GM18507 (cell line): ENCODE measurements around the gene MAST2.
"Not testable (repeated sequence)": the region's sequence is repeated elsewhere in the genome, so short reads cannot be mapped to it uniquely, and the experiment has no call there.

Experiments used
- DNase-seq: peaks from one replicate; pipeline ENCODE4 v3.0.0; 2011; ENCODE audit warnings: low read depth; ENCODE audit not compliant: insufficient read length; ENCODE audit errors: extremely low spot score
- FAIRE-seq: peaks from 2 replicates; lab custom pipeline; 2011; peaks lifted over from hg19 to GRCh38; lab: Jason Lieb, UNC

The MAST2 gene

DNA sequence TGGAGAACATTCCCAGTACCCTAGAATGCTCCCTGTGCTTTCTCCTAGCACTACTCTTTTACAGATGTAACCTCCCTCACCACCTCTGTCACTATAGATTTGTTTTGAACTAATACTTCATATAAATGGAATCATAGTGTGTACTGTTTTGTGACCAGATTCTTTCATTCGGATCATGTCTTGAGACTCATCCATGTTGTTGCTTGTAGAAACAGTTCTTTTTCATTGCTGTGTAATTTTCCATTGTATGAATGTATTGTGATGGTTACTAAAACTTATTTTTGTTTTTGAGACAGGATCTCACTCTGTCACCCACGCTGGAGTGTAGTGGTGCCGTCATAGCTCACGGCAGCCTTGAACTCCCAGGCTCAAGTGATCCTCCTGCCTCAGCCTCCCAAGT is 2.7 kb downstream of the MAST2 start:
- FAIRE-seq, result no peak
- no peak for DNase-seq

DNA sequence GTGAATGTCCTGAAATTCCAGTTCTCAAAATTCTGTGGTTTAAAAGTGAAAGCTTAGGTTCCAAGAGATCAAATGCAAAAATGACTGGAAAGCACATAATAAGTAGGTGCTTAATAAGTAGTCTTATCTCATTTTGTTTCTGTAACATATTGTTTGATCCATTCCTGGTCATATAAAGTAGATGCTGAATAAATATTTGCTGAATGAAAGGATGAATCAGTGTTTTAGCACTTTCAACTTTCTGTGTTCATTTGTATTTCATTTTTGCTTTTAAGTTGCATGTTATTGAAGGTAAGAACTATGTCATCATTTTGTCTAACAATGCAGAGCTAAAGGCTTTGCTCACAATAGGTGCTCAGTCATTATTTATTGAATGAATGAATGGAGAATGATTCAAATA is 6.3 kb downstream of the MAST2 start:
- DNase-seq (no peak), FAIRE-seq (no peak)

DNA sequence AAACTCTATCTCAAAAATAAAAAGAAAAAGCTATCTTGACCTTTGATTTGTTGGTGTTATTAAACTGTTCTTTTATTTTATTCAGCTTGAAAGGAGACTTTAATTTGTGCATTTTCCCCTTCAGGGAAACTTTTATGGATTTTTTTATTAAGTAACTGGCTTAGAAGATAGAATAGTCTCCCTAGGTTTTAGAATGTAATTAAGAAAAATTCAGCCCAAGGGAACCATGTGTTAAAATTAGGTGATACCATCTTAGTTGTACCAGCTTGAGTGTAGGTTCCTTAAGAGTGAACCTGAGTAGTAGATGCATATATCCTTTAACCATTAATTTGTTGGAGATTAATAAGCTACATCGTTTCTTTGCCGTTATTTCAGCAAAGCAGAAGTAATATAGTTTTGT is 11.4 kb downstream of the MAST2 start:
- FAIRE-seq, result no peak

DNA sequence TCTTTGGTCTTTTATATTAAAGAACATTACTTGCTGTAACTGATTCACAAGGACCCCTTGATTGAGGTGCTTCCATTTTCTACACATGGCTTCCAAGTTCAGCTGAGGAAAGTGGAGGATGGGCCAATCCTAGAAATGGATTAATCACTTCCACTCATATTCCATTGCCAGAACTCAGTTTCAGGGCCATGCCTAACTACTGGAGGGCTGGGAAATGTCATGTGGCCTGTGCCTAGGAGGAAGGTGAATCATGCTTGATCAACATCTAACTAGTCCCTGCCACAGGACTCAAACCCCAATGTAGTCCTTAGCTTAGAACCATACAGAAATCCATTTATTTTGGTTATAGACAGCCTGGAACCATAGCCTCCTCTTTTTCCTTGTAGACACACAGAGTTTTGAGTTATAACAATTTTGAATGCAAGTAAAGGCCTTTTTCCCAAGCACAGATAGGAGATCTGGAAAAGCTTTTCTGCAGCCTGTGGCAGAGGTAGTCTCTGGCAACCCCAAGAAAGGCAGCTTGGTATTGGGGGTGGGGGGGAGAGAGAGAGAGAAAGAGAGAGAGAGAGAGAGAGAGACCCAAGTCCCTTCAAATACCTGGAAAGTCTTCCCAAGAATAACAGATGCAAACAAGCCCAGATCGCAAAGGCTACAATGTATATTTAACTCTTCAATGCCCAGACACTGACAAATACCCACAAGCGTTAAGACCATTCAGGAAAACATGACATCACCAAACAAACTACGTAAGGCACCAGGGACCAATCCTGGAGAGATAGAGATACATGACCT is 12.5 kb downstream of the MAST2 start:
- no peak for DNase-seq
- no peak for FAIRE-seq

More for the DNA sequence above, 11.4 kb downstream of the MAST2 start:
- no peak for DNase-seq

DNA sequence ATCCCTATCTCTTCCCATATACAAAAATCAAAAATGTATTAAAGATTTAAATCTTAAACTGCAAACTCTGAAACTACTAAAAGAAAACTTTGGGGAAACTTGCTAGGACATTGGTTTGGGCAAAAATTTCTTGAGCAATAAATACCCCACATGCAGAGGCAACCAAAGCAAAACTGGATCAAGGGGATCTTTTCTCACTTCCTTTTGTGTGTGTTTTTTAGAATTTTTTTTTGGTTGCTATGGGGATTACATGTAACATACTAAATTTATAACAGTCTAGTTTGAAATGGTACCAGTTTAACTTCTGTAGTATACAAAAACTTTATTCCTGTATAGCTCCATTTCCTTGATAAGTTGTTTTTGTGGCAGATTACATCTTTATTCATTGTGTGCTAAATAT is 16.8 kb downstream of the MAST2 start:
- DNase-seq (no peak), FAIRE-seq (no peak)

DNA sequence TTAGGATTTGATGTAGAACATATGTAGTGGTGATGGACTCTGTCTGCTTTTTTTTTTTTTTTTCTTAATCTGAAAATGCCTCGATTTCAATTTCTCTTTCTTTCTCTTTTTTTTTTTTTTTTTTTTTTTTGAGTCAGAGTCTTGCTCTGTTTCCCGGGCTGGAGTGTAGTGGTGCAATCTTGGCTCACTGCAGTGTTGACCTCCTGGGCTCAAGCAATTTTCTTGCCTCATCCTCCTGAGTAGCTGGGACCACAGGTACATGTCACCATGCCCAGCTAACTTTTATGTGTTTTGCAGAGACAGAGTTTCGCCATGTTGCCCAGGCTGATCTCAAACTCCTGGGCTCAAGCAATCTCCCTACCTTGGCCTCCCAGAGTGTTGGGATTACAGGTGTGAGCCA is 17.4 kb downstream of the MAST2 start:
- DNase-seq (no peak), FAIRE-seq (no peak)

DNA sequence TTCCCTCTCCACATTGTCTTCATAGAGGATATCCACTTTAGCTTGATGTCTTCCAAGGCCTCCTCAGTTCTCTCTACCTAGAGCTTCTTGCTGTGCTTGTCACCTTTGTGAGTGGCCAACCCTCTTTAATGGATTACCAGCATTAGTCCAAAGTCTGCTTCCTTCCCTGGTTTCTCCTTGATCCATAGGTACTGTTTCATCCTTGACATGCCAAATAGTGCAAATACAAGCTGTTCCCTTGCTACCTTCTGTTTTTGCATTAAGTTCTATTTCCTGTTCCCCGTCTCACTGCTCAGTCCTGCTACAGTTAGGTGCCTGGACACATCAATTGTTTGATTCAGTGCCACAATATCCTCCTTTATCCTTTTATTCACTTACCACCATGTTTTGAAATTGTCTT is 19.2 kb downstream of the MAST2 start:
- FAIRE-seq, result no peak

DNA sequence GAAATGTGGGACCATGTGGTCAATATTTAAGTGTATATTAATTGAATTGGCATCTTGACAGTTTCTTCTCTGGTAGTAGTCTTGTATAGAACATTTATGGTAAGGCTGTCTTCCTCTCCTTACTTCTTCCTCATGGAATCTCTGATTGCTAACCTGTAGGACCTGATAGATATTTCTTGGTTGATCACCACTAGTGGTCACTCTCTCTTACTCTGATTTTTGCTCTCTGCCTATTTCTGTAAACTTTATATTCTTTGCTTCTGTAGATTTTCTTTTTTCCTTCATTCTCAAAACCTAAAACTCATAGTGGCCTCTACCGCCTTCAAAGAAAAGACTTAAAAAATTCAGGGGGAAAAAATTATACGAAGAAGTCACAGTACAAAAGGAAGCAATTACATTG is 21.2 kb downstream of the MAST2 start:
- DNase-seq (no peak), FAIRE-seq (no peak)

More for the DNA sequence above, 19.2 kb downstream of the MAST2 start:
- no peak for DNase-seq

DNA sequence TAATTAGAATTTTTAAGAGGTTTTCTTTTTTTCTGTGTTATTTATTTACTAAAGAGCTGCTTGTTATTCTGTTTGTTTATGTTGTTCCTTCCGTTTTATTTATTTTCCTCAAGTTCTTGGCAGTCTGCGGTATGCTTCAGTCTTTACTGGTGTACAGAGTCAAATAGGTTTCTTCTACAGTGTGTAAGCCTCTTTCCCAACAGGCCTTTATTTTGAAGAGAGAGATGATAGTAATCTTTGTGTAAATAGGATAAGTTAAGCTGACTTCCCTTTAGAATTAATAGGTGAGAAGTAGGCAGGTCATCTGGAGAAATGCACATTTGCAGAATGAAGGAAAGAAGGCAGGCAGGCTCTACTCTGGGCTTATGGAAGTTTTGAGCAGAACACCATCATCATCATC is 23.8 kb downstream of the MAST2 start:
- FAIRE-seq (no peak), DNase-seq (no peak)

DNA sequence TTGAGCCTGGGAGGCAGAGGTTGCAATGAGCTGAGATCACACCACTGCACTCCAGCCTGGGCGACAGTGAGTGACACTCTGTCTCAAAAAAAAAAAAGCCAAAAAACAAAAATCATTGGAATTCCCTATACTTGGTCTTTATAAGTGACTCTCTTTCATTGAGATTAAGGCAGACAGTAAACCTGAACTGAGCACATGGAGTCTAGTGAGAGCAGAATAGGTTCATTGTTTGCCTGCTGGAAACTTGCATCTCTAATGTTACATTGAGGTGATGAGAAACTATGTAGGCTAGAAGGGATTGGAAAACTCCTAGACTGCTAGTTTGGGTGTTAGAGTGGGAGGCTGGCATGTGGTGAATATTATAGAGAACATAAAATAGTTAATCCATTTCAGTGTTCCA is 25.4 kb downstream of the MAST2 start:
- FAIRE-seq, result no peak
- DNase-seq, result no peak

DNA sequence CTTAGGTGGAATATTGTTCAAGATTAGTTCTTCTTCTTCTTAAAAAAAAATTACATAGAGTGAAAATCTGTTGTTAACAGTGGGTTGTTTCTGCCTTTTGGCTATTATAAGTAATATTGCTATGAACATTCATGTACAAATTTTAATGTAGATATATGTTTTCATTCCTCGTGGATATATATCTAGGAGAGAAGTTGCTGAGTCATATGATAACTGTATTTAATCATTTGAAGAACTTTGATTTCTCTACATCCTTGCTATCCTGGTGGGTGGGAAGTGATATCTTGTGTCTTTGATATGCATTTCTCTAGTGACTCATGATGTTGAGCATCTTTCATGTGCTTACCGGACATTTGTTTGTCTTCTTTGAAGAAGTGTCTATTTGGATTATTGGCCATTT is 29.9 kb downstream of the MAST2 start:
- DNase-seq (no peak), FAIRE-seq (no peak)

DNA sequence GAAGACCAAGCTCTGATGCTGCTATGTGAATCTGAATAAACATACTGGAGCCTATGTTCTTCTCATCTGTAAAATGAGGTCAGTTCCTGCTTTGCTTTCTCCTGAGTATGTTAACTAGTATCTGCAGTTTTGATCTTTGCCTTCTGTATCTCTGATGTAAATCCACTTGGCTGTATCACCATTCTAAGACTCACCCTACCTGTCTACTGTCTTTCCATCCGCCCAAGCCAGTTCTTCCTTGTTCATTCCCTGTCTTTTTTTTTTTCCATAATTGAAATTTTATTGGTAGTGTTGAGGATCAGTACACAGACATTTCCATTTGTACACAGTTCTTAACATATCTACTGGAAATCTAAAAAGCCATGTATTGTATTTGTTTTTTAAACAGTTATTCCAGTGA is 31.3 kb downstream of the MAST2 start:
- FAIRE-seq, result no peak
- DNase-seq, result no peak

DNA sequence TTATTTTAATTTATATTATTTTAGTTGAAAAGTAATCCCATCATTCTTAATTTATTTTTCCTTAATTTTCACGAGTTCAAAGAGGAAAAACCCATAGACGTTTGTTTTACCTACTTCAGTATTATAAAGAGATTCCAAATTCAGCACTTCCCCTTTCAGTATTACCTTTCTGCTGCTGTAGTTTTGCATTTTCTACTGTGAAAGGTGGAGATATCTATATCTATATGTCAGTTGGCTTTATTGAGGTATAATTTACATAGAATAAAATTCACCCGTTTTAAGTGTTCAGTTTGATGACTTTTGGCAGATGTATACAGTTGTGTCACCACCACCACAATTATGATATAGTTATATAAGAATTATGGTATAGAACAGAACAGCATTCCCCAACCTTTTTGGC is 33.0 kb downstream of the MAST2 start:
- no peak for FAIRE-seq
- no peak for DNase-seq

DNA sequence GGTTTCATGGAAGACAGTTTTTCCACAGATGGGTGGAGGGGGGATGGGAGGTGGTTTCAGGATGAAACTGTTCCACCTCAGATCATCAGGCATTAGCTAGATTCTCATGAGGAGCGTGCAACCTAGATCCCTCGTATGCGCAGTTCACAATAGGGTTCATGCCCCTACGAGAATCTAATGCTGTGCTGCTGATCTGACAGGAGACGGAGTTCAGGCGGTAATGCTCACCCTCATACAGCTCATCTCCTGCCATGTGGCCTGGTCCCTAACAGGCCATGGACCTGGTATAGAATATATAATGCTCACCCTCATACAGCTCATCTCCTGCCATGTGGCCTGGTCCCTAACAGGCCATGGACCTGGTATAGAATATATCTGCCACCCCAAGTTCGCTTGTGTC is 33.4 kb downstream of the MAST2 start:
- DNase-seq, result not testable (repeated sequence)
- FAIRE-seq, result peak; percentile 75

DNA sequence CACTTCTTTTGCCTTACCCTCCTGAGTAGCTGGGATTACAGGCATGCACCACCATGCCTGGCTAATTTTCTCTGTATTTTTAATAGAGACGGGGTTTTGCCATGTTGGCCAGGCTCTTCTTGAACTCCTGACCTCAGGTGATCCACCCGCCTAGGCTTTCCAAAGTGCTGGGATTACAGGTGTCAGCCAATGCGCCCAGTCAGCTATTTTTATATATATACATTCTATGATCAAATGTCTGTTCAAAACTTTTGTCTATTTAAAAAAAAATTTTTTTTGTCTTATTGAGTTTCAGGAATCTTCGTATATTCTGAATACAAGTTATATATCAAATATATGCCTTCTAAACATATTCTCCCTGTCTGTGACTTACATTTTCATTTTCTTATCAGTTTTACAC is 34.9 kb downstream of the MAST2 start:
- DNase-seq, FAIRE-seq: not testable (repeated sequence)

DNA sequence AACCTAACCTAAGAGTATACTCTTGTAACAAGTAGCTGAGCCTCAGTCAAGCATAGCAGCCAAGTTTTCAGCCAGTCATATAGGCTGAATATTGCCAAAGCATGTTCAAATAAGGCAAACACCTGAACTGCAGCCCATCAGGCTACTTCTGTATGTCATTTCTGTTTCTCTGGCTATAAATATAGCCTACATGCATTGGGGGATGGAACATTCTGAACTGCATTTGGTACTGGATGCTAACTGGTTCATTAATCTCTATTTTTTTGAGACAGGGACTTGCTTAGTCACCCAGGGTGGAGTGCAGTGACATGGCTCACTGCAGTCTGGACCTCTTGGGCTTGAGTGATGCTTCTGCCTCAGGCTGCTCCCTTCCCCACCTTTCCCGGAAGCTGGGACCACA is 37.3 kb downstream of the MAST2 start:
- FAIRE-seq, result peak; percentile 83
- no peak for DNase-seq

DNA sequence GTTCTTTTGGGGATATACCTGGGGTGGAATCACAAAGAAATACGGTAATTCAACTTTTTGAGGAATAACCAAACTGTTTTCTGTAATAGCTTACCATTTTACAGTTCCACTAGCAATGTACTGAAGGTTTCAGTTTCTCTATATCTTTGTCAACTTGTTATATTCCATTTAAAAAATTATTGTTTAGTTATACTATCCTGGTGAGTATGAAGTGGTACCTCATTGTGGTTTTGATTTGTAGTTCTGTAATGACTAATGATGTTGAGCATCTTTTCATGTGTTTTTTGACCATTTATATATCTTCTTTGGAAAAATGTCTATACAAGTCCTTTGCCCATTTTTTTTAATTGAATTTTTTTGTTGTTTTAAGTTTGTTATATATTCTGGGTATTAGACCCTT is 39.4 kb downstream of the MAST2 start:
- DNase-seq, result no peak
- FAIRE-seq, result no peak

DNA sequence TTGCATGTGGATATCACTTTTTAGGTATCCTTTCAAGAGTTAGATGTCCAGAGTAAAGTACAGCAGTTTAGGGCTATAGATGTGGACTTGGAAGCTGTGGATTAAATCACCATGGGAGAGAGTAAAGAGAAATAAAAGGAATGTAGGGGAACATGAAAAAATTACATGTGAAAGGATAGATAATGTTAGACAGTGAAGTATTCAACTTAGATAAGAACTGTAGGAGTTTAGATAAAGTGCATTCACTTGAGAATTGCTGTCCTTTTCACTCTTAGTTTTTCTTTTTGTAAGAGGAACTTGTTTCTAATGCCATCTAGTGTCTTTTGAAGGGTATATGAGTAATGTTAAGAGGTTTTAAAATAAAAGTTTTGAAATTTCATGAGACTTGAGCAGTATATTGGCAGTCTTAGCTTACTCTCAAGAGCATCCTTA is 40.1 kb downstream of the MAST2 start:
- FAIRE-seq, result peak; percentile 87

DNA sequence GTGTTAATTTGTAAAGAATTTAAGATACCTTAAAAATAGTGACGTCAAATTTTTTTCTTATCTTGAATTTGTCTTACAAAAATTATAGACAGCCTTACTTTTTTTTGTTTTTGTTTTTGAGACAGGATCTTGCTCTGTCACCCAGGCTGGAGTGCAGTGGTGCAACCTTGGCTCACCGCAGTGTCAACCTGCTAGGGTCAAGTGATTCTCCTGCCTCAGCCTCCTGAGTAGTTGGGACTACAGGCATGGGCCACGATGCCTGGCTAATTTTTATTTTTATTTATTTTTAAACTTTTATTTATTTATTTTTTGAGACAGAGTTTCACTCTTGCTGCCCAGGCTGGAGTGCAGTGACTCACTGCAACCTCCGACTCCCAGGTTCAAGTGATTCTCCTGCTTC is 40.6 kb downstream of the MAST2 start:
- not testable (repeated sequence) for DNase-seq, FAIRE-seq

More for the DNA sequence above, 40.1 kb downstream of the MAST2 start:
- DNase-seq, result no peak

DNA sequence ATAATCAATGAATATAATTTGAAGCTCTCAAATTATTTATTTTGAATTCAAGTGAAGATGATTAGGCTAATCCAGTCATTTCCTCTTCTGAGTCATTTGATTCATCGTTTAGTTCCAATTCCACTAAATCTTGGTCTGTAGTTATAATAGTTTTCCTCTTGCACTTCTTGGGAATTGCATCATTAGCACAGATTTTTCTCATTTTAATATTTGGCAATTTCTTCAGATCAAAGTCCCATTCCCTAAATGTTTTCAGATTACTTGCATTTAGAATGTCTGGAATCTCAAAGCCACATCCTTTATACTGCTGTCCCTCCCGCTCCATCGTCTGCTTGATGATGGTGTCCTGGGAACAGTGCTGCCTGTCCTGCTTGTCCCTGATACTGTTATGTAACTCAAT is 43.5 kb downstream of the MAST2 start:
- no peak for DNase-seq
- FAIRE-seq, result no peak

DNA sequence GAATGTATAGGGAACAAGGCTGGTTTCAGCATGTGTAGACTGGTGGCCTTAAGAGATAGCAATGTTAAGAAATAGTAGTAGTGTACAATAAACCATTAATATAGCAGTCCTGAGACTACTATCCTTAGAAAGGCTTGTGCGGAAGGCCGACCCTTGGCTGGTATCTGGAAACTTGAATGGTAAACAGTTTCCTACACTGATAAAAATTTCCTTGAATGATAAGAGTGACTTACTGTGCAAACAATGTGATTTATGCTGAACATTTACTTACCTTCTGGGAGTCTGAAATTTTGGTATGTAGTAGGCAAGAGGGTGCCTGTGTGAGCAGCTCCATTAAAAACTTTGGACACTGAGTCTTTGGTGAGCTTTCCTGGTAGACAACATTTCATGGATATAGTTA is 44.7 kb downstream of the MAST2 start:
- no peak for DNase-seq
- FAIRE-seq, result no peak

DNA sequence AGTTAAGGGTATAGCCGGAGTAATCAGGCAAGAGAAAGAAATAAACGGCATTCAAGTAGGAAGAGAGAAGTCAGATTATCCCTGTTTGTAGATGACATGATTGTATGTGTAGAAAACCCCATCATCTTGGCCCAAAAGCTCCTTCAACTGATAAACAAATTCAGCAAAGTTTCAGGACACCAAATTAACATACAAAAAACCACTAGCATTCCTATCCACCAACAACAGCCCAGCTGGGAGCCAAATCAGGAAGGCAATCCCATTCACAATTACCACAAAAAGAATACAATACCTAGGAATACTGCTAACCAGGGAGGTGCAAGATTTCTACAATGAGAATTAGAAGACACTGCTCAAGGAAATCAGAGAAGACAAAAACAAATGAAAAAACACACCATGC is 45.3 kb downstream of the MAST2 start:
- DNase-seq (no peak), FAIRE-seq (no peak)
